CD4-positive, alpha-beta T cell treated with Interleukin-15 for 4 hours (primary cell): ENCODE measurements around the gene LRMDA.

ENCODE experiments used
- DNase-seq: peaks from one replicate; pipeline ENCODE4 v3.0.0-alpha.2; 2020; ENCODE audit warnings: low spot score

The LRMDA gene

DNA sequence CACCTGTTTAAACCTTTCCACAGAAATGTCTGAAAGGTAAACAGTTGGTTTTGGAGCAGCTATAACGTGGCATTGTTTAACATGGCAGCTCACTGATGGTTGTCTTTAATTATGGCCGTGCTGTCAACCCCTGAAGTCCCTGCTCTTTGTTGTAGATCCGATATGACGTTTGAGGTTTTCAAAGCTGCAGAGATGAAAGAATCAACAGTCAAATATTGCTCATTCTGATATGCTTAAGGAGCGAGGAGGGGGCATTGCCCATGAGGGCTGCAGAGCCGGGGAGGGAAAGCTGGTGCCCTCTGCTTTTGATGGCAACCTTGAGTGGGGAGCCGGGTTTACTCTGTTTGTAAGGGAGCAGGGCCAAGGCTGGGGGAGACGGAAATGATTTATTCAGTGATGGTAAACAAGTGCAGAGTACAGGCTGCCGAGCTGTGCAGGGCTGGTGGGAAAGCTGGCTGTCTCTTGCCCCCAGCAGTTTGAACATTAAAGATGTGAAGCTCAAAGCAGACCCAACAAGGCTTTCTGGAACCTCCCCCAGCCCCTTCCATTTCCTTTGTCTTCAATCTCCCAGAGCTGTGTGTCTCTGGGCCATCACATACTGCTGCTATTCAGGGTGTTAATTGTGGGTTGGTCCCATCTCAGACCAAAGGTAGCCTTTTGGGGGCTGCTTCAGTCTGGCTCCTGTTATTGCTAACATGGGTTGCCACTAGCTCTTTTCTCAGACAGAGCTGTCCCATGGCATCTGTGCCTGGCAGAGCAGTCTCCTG, 345.5 kb downstream of the LRMDA start:
- no peak for DNase-seq

GRCh38 chr10:75778665-75779064, 347.2 kb downstream of the LRMDA start:
- no peak for DNase-seq

DNA sequence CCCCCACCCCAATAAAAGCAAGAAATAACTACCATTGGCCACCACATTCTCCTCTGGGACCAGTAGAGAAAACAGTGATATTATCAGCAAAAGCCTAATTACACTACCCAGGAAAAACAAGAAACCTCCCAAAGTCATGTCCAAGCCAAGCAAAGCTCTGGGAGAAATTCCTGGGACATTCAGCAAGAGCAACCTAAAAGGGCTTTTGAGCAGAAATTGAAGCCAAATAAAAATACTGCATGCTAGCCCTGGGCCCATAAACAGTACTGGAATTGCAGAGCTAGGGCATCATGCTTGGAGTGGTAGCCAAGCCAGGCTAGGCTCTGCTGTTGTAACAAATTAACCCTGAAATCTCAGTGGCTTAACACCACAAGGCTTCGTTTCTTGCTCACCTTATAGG, 347.9 kb downstream of the LRMDA start:
- no peak for DNase-seq

DNA sequence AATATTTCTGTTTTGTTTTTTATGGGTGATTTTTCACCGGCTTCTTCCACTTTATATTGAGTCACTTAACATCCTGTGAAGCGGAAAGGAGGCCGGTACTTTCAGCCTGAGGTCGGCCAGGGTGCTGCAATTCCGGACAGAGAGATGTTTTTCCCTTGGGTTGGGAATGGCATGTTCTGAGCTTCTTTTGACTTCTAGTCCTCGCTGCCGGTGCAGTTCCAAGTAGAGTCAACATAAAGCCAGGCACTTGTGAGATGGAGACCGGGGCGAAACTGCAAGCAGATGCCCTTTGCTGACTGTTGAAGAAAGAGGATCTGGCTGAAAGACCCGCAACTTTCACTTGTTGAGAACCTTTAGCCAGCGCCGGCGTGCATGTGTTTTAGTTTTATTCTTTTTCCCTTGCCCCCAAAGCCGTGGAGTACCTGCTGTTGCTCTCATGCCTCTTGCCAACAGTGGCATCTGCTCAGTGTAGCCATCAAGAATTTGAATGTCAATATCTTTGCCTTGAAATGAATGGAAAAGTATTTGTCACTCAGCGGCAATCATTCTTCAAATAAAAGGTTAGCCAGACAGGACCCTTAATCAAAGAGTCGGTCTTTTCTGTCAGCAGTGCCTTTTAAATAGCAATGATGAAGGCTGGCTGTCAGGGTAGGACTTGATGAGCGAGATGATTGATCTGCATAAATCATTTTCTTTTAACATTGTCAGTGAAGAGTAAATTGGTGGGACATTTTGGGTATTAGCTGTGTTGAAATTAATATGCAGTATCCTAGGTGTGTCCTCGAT, 351.2 kb downstream of the LRMDA start:
- no peak for DNase-seq

GRCh38 chr10:75788394-75789205, 357.2 kb downstream of the LRMDA start:
- DNase-seq, result no peak

DNA sequence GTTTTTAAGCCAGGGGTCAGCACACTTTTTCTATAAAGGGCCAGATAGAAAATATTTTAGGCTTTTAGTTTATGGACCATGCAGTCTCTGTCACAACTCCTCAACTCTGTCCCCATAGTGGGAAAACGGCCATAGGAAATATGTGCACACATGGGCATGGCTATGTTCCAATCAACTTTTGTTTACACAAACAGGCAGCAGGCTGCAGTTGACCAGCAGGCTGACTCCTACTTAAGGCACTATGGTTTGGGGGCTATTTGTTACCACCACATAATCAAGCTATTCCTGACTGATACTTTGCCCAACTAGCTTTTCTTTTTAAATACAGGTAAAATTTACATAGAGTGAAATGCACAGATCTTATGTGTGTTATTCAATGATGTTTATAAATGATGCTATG, 362.4 kb downstream of the LRMDA start:
- DNase-seq, result no peak

DNA sequence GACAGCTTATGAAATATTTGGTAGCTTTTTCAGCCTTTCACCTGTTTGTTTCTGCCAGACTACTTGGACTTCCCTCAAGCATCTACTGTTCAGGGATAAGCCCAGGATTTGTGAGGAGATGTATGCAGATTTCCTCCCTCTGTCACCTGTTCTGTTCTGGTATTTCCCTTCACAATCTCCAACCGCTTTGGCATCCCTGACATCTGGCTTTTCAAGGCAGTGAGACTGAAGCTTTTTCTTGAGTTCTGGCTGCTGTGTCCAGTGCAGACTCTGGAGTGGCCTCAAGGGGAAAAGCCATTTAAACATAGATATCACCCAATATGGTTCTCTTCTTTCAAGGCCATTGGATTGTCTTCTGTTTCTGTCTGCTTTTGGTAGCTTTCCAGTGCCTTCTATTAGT, 369.7 kb downstream of the LRMDA start:
- DNase-seq, result no peak

DNA sequence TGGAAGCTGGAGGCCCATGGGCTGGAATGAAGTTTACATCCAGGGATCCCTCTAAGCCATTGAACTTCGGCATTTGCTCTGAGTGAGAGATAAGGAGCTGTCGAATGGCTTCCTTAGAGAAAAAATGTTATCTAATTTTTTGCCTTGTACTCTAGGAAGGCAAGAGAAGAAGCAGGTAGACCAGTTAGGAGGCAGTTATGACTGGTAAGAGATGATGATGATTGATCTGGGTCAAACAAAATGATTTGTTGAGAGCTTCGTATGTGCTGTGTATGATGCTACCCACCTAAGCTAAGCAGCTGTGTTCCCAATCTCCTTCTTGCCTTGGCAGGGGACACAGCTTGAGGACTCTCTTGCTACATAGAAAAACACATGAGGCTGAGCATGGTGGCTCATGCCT, 370.2 kb downstream of the LRMDA start:
- no peak for DNase-seq

GRCh38 chr10:75803121-75803520, 371.7 kb downstream of the LRMDA start:
- no peak for DNase-seq

GRCh38 chr10:75803816-75804552, 372.6 kb downstream of the LRMDA start:
- no peak for DNase-seq

DNA sequence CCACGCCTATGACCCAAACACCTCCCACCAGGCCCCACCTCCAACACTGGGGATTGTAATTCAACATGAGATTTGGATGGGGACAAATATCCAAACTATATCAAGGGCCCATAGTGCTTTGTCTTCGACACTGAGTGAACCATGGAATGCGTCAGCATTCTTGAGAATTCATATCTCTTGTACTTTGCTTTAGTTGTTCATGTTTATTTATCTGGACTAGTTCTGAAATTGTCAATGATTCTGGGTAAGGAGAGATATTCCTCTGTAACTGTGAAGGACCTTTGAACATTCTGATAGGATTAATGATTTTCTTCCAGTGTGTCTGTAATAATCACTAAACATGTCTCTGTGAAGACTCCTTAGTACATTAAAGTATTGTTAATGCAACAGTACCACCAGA, 374.8 kb downstream of the LRMDA start:
- DNase-seq, result no peak

DNA sequence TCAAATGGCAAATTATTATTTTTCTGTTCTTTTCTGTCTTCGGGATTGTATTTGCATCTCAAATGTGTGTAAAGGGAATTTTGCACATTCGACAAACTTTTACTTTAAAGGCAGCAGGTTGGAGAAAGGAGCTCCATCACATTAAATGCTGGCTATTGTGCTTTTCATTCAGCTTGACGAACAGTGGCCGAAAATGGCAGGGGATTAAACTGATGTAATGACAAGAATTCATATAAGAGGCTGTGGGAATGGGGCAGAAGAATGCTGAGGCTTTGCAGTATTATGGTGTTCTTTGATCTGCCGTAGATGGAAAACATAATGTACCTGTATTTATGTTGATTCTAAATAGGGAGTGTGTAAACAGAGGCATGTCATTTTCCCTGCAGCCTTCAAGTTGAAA, 376.0 kb downstream of the LRMDA start:
- no peak for DNase-seq

DNA sequence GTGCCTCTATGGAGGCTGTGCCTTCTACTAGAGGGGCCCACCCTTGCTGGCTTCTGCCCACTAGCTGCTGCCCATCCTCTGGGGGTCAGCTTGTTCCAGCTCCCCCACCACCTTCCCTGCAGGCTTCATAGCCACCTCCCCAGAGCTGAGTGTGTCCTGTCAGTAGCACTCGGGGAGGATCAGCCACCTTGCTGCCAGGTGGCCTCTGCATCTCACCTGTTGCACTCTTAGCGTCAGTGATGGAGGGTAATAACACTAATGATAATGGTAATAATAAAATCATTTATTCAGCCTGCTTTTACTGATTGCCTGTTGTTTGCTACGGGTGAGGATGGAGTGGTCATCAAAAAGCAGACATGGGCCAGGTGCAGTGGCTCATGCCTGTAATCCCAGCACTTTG, 377.6 kb downstream of the LRMDA start:
- no peak for DNase-seq

GRCh38 chr10:75814014-75814413, 382.6 kb downstream of the LRMDA start:
- DNase-seq, result no peak

GRCh38 chr10:75815066-75815465, 383.6 kb downstream of the LRMDA start:
- no peak for DNase-seq

DNA sequence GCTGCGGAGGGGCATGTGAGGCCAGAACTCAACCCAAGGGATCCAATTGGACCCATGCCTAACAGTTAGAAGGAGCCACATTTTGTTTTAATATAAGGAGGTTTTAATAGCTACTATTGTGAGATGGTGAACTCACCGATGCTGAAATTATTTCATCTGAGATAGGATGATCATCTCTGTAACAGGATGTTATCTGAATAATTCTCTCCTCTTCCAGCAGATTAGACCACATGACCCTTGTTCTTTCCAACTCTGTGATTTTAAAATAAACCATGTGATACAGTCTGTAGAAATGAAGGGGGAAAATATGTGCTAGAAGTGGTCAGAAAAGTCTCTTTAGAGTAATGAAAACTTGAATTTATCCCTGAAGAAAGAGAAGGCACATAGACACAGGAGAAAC, 385.8 kb downstream of the LRMDA start:
- DNase-seq, result no peak

DNA sequence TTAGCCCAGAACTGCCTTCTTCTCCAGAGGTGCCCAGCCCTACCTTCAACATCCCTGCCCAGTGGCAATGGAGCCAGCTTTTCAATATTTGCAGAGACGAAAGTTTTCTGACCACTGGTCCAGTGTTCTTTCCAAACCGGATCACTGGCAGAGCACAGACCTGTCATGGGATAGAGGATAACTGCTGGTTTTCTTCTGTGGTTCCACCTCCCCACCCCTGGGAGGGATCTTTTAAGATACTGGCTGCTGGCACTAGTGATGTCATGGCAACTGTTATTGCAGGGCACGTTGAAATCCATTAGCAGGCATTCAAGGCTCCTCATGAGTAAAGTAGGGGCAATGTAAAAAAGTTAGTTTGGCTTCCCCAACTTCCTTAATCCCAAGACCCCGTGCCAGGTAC, 387.1 kb downstream of the LRMDA start:
- DNase-seq, result no peak

DNA sequence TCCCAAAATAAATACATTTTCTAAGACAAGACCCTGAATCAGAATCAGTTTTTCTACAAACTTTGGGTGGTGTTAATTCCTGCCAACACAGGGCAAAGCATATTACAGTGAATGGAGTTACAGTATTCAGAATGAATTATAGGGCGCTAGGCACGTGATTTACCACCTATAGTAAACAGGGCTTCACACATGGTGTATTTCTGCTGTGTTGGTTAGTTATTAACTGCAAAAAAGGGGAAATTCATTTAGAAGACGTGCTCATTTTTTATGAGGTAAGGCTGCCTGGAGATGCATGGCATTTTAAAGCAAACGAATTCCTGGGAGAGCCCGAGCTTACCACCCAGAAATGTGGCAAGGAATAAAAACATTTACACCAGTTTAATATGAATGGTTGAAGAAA, 393.8 kb downstream of the LRMDA start:
- no peak for DNase-seq

DNA sequence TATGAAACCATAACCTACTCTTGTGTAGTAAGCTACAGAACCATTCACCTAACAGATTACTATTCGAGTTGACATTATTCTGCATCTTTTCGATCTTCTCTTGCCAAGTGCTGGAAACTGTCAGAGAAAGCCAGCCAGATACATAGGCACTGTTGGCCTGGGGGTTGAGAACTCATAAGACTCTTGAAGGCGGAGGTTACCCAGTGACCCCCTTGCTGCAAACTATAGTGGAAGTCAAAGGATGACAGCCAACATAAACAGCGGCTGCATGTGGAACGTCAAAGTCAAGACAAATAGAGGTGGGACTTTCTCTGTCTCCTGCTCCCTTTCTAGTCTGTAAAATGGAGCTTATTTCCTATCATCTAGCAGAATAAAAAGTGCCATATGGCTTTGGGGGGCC, 394.2 kb downstream of the LRMDA start:
- DNase-seq, result no peak

- DNase-seq, result no peak
These were observed 395.4 kb downstream of the LRMDA start for GRCh38 chr10:75826846-75827245.

GRCh38 chr10:75827587-75828021, 396.2 kb downstream of the LRMDA start:
- no peak for DNase-seq

GRCh38 chr10:75828413-75828812, 397.0 kb downstream of the LRMDA start:
- no peak for DNase-seq
